ENCODE data around the gene RAP2C.
A peak's percentile ranks its signal among the peaks of the same experiment; 100 is the strongest.

RAP2C gene

GRCh38 chrX:132219343-132219768 is at the start of gene RAP2C:
Gene RAP2C, minus strand, starts transcription at chrX:132219447. Its CDS starts 2,179 bp downstream, at chrX:132217268.
- DNase-seq: peak; percentile 54

- no peak for DNase-seq
These were observed 48.1 kb upstream of the RAP2C start for GRCh38 chrX:132267392-132267791.

- no peak for DNase-seq
These were observed 47.5 kb upstream of the RAP2C start for GRCh38 chrX:132266583-132267355.

GRCh38 chrX:132263127-132263526 is 43.9 kb upstream of the RAP2C start:
- no peak for DNase-seq

GRCh38 chrX:132258509-132258908 is 39.3 kb upstream of the RAP2C start:
- no peak for DNase-seq

- DNase-seq: no peak
These were observed 37.9 kb upstream of the RAP2C start for GRCh38 chrX:132257116-132257515.

- no peak for DNase-seq
These were observed 16.9 kb upstream of the RAP2C start for GRCh38 chrX:132236121-132236520.

- DNase-seq: no peak
These were observed 16.2 kb upstream of the RAP2C start for GRCh38 chrX:132235488-132235887.

GRCh38 chrX:132231587-132231986 is 12.3 kb upstream of the RAP2C start:
- no peak for DNase-seq

GRCh38 chrX:132227383-132228112 is 8.3 kb upstream of the RAP2C start:
- no peak for DNase-seq

- DNase-seq: no peak
These were observed 6.9 kb upstream of the RAP2C start for GRCh38 chrX:132226169-132226568.

GRCh38 chrX:132218100-132218812 is 991 bp downstream of the RAP2C start:
- DNase-seq: peak; percentile 79

GRCh38 chrX:132217203-132218073 is 1.8 kb downstream of the RAP2C start:
- DNase-seq: peak; percentile 47

- no peak for DNase-seq
These were observed 2.4 kb downstream of the RAP2C start for GRCh38 chrX:132216806-132217202.

GRCh38 chrX:132216283-132216682 is 3.0 kb downstream of the RAP2C start:
- DNase-seq: no peak

GRCh38 chrX:132214518-132214917 is 4.7 kb downstream of the RAP2C start:
- DNase-seq: no peak

- no peak for DNase-seq
These were observed 9.7 kb downstream of the RAP2C start for GRCh38 chrX:132209527-132209926.

- DNase-seq: no peak
These were observed 10.8 kb downstream of the RAP2C start for GRCh38 chrX:132208422-132208821.

- no peak for DNase-seq
These were observed 11.3 kb downstream of the RAP2C start for GRCh38 chrX:132207996-132208395.

GRCh38 chrX:132206259-132206658 is 13.0 kb downstream of the RAP2C start:
- DNase-seq: no peak

GRCh38 chrX:132204629-132205028 is 14.6 kb downstream of the RAP2C start:
- no peak for DNase-seq

- DNase-seq: no peak
These were observed 18.3 kb downstream of the RAP2C start for GRCh38 chrX:132200976-132201375.

- DNase-seq: no peak
These were observed 19.3 kb downstream of the RAP2C start for GRCh38 chrX:132199941-132200340.

Data from NCI-H1092 (cell line).